ENCODE measurements around the gene FAS. TPM values are rescaled to one million over a fixed set of nuclear protein-coding genes. Genes with fewer than 3 reads are reported as not detected.

Gene FAS
- total and polyA plus RNA-seq, 9 of the 15 experiments (the other 6 are each of a cell fraction or from before 2014, with no cell fraction given), result 0.08 to 0.62 (median 0.37) TPM

DNA sequence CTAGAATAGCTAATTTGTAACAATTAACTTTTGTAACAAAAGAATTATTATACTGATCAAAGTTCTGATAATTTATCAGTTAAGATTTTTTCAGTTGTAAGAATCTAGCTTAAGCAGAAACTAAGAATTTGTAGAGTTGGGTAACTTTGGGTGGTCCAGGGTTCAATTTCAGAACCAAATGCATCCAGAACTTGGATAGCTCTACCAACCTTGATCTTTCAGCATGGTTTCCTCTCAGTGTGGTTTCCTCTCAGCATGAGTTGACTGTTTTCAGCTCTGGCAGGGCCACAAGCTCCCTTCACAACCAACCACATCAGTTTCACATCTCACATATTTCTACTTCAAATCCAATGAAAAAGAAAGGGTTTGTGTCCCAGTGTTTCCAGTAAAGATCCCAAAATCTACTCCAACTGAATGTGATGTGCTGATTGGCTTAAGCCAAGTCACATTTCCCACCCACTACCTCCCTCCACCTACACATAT lies 3.3 kb upstream of the FAS start:
- BruUV-seq (replicated peaks), result no TSS peak
- Histone ChIP-seq H3K4me2 (ENCODE audit: insufficient read depth, low read length) (no peak overlapping the region), H3K36me3 (ENCODE audit: control insufficient read depth, insufficient read depth, low read length) (no peaks in the 10 kb centered on the region), H3K9me1 (ENCODE audit: control insufficient read depth, insufficient read depth, low read length) (no peaks in the 10 kb centered on the region), H4K20me1 (replicated peaks; ENCODE audit: control insufficient read depth, insufficient read depth, low read length) (no peaks in the 10 kb centered on the region), H2AFZ (ENCODE audit: low read depth, low read length) (no peak overlapping the region), H3K79me2 (ENCODE audit: control insufficient read depth, insufficient read depth, low read length) (no peaks in the 10 kb centered on the region), H3K9ac (ENCODE audit: insufficient read depth in 1 of 2, low read depth in 2 of 2, low read length in 2 of 2) (no peak overlapping the region), H3K9me3 (replicated peaks; ENCODE audit: control insufficient read depth, insufficient read depth, low read depth, low read length) (no peaks in the 10 kb centered on the region), H3K27me3 (ENCODE audit: control insufficient read depth in 2 of 2, insufficient read depth in 2 of 2, low read length in 2 of 2) (peaks cover 0 to 9% of the 10 kb centered on the region in 2 experiments; a peak in 1 of 5 replicates), H3K4me1 (replicated peaks in 1 of 2; ENCODE audit: control insufficient read depth in 2 of 2, insufficient read depth in 2 of 2, low read length in 2 of 2) (peaks cover 0 to 11% of the 10 kb centered on the region in 2 experiments; a peak in 3 of 5 replicates), H3K4me3 (no peak overlapping the region), H3K27ac (ENCODE audit: extremely low read depth, low read depth, low read length) (no peak overlapping the region)
- FAIRE-seq, result no peak
- no peak for DNase-seq (ENCODE audit: extremely low read depth in 1 of 4, low spot score in 3 of 4)
- CTCF ChIA-PET (ENCODE audit: low intra/inter-chr PET ratio), result interaction anchor here (2.7 kb wide), 1 partner anchor 52 kb away, joined by 27 read pairs; no protein-coding TSS in a partner anchor
- in situ Hi-C loops (cut with MboI), result no loop called here
- no peak for ATAC-seq
- intact Hi-C loops (cut with micrococcal nuclease), result loop anchor here (2.0 to 10.0 kb wide), 2 partner anchors 52 to 152 kb away; no protein-coding TSS in a partner anchor
- POLR2A ChIA-PET, result no interaction called here
- TF ChIP-seq CSDE1 (IDR thresholded peaks at IDR 0.05) (no peak), RBM17 (IDR thresholded peaks at IDR 0.05; ENCODE audit: borderline replicate concordance, low read depth, low read length) (no peak), SMARCB1 (IDR thresholded peaks at IDR 0.05; ENCODE audit: insufficient read length, low read depth) (no peak), ZNF384 (IDR thresholded peaks at IDR 0.05; ENCODE audit: low read depth, low read length) (no peak), SAFB2 (IDR thresholded peaks at IDR 0.05; ENCODE audit: borderline replicate concordance, low read depth, low read length, severe bottlenecking) (no peak), GTF2A2 (tag; IDR thresholded peaks at IDR 0.05) (no peak), ZNF695 (CRISPR knock-in tag; IDR thresholded peaks at IDR 0.05) (no peak), ZNF212 (CRISPR knock-in tag; IDR thresholded peaks at IDR 0.05) (no peak), C11orf30 (IDR thresholded peaks at IDR 0.05; ENCODE audit: low read depth) (no peak), LARP7 (IDR thresholded peaks at IDR 0.05) (no peak), ESRRB (CRISPR knock-in tag; IDR thresholded peaks at IDR 0.05; ENCODE audit: borderline replicate concordance) (no peak), ZNF561 (CRISPR knock-in tag; conservative IDR thresholded peaks at IDR 0.05) (no peak), CREBBP (IDR thresholded peaks at IDR 0.05; ENCODE audit: low read depth, low read length) (no peak), NR2F6 (CRISPR knock-in tag; IDR thresholded peaks at IDR 0.05) (no peak)
- TF ChIP-seq, protein P1, sequence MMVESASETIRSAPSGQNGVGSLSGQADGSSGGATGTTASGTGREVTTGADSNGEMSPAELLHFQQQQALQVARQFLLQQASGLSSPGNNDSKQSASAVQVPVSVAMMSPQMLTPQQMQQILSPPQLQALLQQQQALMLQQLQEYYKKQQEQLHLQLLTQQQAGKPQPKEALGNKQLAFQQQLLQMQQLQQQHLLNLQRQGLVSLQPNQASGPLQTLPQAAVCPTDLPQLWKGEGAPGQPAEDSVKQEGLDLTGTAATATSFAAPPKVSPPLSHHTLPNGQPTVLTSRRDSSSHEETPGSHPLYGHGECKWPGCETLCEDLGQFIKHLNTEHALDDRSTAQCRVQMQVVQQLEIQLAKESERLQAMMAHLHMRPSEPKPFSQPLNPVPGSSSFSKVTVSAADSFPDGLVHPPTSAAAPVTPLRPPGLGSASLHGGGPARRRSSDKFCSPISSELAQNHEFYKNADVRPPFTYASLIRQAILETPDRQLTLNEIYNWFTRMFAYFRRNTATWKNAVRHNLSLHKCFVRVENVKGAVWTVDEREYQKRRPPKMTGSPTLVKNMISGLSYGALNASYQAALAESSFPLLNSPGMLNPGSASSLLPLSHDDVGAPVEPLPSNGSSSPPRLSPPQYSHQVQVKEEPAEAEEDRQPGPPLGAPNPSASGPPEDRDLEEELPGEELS (CRISPR knock-in tag; IDR thresholded peaks at IDR 0.05; ENCODE audit: borderline replicate concordance), result no peak
- TF ChIP-seq, protein P2, sequence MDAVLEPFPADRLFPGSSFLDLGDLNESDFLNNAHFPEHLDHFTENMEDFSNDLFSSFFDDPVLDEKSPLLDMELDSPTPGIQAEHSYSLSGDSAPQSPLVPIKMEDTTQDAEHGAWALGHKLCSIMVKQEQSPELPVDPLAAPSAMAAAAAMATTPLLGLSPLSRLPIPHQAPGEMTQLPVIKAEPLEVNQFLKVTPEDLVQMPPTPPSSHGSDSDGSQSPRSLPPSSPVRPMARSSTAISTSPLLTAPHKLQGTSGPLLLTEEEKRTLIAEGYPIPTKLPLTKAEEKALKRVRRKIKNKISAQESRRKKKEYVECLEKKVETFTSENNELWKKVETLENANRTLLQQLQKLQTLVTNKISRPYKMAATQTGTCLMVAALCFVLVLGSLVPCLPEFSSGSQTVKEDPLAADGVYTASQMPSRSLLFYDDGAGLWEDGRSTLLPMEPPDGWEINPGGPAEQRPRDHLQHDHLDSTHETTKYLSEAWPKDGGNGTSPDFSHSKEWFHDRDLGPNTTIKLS (IDR thresholded peaks at IDR 0.05; ENCODE audit: borderline replicate concordance, low read depth), result no peak
- TF ChIP-seq, protein P3, sequence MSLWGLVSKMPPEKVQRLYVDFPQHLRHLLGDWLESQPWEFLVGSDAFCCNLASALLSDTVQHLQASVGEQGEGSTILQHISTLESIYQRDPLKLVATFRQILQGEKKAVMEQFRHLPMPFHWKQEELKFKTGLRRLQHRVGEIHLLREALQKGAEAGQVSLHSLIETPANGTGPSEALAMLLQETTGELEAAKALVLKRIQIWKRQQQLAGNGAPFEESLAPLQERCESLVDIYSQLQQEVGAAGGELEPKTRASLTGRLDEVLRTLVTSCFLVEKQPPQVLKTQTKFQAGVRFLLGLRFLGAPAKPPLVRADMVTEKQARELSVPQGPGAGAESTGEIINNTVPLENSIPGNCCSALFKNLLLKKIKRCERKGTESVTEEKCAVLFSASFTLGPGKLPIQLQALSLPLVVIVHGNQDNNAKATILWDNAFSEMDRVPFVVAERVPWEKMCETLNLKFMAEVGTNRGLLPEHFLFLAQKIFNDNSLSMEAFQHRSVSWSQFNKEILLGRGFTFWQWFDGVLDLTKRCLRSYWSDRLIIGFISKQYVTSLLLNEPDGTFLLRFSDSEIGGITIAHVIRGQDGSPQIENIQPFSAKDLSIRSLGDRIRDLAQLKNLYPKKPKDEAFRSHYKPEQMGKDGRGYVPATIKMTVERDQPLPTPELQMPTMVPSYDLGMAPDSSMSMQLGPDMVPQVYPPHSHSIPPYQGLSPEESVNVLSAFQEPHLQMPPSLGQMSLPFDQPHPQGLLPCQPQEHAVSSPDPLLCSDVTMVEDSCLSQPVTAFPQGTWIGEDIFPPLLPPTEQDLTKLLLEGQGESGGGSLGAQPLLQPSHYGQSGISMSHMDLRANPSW (CRISPR knock-in tag; IDR thresholded peaks at IDR 0.05), result no peak

Data from K562 (cell line).